Measurements from ENCODE around the gene DMGDH. TPM values are rescaled to one million over a fixed set of nuclear protein-coding genes. Genes with fewer than 3 reads are reported as not detected.

The DMGDH gene
- total RNA-seq, 1 donor from 2014 or later, result 0.48 TPM

- Mint-ChIP-seq H3K9me3 (no peaks in the 10 kb centered on the region), H3K27me3 (no peaks in the 10 kb centered on the region), H3K4me1 (ENCODE audit: unreplicated experiment) (peaks cover 7% of the 10 kb centered on the region), H3K27ac (no peak overlapping the region), H3K4me3 (no peak overlapping the region), H3K36me3 (no peaks in the 10 kb centered on the region)
- no peak for DNase-seq (ENCODE audit: extremely low spot score, unreplicated experiment)
- TF ChIP-seq, protein P1, sequence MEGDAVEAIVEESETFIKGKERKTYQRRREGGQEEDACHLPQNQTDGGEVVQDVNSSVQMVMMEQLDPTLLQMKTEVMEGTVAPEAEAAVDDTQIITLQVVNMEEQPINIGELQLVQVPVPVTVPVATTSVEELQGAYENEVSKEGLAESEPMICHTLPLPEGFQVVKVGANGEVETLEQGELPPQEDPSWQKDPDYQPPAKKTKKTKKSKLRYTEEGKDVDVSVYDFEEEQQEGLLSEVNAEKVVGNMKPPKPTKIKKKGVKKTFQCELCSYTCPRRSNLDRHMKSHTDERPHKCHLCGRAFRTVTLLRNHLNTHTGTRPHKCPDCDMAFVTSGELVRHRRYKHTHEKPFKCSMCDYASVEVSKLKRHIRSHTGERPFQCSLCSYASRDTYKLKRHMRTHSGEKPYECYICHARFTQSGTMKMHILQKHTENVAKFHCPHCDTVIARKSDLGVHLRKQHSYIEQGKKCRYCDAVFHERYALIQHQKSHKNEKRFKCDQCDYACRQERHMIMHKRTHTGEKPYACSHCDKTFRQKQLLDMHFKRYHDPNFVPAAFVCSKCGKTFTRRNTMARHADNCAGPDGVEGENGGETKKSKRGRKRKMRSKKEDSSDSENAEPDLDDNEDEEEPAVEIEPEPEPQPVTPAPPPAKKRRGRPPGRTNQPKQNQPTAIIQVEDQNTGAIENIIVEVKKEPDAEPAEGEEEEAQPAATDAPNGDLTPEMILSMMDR (conservative IDR thresholded peaks at IDR 0.05), result no peak
Measured at GRCh38 chr5:79005151-79005550, 64.3 kb downstream of the DMGDH start.

GRCh38 chr5:79002374-79002773 is 67.1 kb downstream of the DMGDH start:
- H3K27me3 Mint-ChIP-seq, result no peaks in the 10 kb centered on the region
- no peaks in the 10 kb centered on the region for H3K36me3 Mint-ChIP-seq
- peaks cover 7% of the 10 kb centered on the region for H3K4me1 Mint-ChIP-seq (ENCODE audit: unreplicated experiment)
- TF ChIP-seq, protein P1 (conservative IDR thresholded peaks at IDR 0.05), result no peak
- no peak overlapping the region for H3K4me3 Mint-ChIP-seq
- no peaks in the 10 kb centered on the region for H3K9me3 Mint-ChIP-seq
- H3K27ac Mint-ChIP-seq, result no peak overlapping the region
- DNase-seq (ENCODE audit: extremely low spot score, unreplicated experiment), result no peak

- no peak overlapping the region for H3K27ac Mint-ChIP-seq
- no peak overlapping the region for H3K4me3 Mint-ChIP-seq
- H3K9me3 Mint-ChIP-seq, result no peaks in the 10 kb centered on the region
- TF ChIP-seq, protein P1 (conservative IDR thresholded peaks at IDR 0.05), result no peak
- H3K27me3 Mint-ChIP-seq, result no peaks in the 10 kb centered on the region
- DNase-seq (ENCODE audit: extremely low spot score, unreplicated experiment), result no peak
- no peaks in the 10 kb centered on the region for H3K36me3 Mint-ChIP-seq
- H3K4me1 Mint-ChIP-seq (ENCODE audit: unreplicated experiment), result peaks cover 7% of the 10 kb centered on the region
Measured at GRCh38 chr5:79001471-79001870, 68.0 kb downstream of the DMGDH start.

DNA sequence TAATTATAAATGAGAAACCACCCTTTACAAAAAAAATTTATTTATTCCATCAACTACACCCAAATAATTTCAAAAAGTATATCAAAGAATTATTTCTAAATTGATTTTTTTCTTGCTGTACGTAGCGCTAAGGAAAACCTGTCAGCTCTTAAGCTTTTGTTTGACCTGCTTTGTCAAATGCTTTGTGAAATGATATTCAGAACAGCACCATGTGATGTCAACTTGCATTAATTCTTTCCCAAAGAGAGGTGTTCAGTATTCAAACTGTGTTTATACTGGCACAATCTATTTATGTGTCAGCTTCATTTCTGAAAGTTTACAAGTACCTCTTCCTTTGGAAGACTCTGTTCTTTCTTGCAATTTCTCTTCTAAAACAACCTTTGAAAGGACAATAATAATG is 72.4 kb downstream of the DMGDH start:
- H3K9me3 Mint-ChIP-seq, result peaks cover 7% of the 10 kb centered on the region
- H3K4me1 Mint-ChIP-seq (ENCODE audit: unreplicated experiment), result peaks cover 4% of the 10 kb centered on the region
- no peaks in the 10 kb centered on the region for H3K27me3 Mint-ChIP-seq
- no peak overlapping the region for H3K4me3 Mint-ChIP-seq
- H3K36me3 Mint-ChIP-seq, result no peaks in the 10 kb centered on the region
- no peak overlapping the region for H3K27ac Mint-ChIP-seq
- DNase-seq (ENCODE audit: extremely low spot score, unreplicated experiment), result no peak
- TF ChIP-seq, protein P1 (conservative IDR thresholded peaks at IDR 0.05), result no peak

GRCh38 chr5:78995521-78996007 is 73.9 kb downstream of the DMGDH start:
- DNase-seq (ENCODE audit: extremely low spot score, unreplicated experiment), result no peak
- no peaks in the 10 kb centered on the region for H3K27me3 Mint-ChIP-seq
- H3K36me3 Mint-ChIP-seq, result no peaks in the 10 kb centered on the region
- no peaks in the 10 kb centered on the region for H3K4me1 Mint-ChIP-seq (ENCODE audit: unreplicated experiment)
- no peak overlapping the region for H3K4me3 Mint-ChIP-seq
- H3K27ac Mint-ChIP-seq, result no peak overlapping the region
- TF ChIP-seq, protein P1 (conservative IDR thresholded peaks at IDR 0.05), result no peak
- H3K9me3 Mint-ChIP-seq, result peaks cover 7% of the 10 kb centered on the region

DNA sequence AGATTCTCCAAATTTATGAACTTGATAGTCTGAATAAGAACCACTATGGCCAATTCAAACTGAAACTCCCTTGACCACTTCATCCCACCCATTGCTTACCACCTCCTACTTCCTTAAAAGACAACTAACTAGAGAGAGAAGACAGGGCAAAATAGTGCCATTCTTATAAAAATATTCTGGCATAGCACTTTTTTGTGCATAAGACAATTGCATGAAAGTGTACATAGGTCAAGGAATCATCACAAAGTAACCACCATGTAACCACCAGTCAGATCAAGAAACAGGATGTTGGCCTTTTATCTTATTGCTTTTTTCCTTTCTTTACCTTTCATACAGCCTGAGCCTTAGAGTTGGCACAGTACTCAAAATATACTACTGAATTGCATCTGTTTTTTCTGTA is 76.3 kb downstream of the DMGDH start:
- H3K4me3 Mint-ChIP-seq, result no peak overlapping the region
- H3K27me3 Mint-ChIP-seq, result peaks cover 6% of the 10 kb centered on the region
- DNase-seq (ENCODE audit: extremely low spot score, unreplicated experiment), result no peak
- no peaks in the 10 kb centered on the region for H3K4me1 Mint-ChIP-seq (ENCODE audit: unreplicated experiment)
- peaks cover 7% of the 10 kb centered on the region for H3K9me3 Mint-ChIP-seq
- no peaks in the 10 kb centered on the region for H3K36me3 Mint-ChIP-seq
- TF ChIP-seq, protein P1 (conservative IDR thresholded peaks at IDR 0.05), result no peak
- no peak overlapping the region for H3K27ac Mint-ChIP-seq
